ENCODE data around the gene PLEKHJ1.

PLEKHJ1 gene

GRCh38 chr19:2270423-2271233 lies 34.5 kb upstream of the PLEKHJ1 start:
- Histone ChIP-seq H3K36me3 (peaks cover 45% of the 10 kb centered on the region), H3K4me3 (ENCODE audit: low read depth in 1 of 2, low read length in 1 of 2) (peak overlapping the region; percentile 94 to 99), H3K27me3 (no peaks in the 10 kb centered on the region), H3K4me1 (ENCODE audit: control insufficient read depth in 1 of 2, insufficient read depth in 1 of 2, low read depth in 1 of 2, low read length in 1 of 2) (peaks cover 78% of the 10 kb centered on the region in 2 experiments), H3K9me3 (no peaks in the 10 kb centered on the region), H3K27ac (peak overlapping the region; percentile 99)
- TF ChIP-seq CTCF (IDR thresholded peaks at IDR 0.05), result peak; percentile 24

- Histone ChIP-seq H3K4me3 (ENCODE audit: low read depth in 1 of 2, low read length in 1 of 2) (peak overlapping the region; percentile 94 to 99), H3K27ac (peak overlapping the region; percentile 99), H3K9me3 (no peaks in the 10 kb centered on the region), H3K36me3 (peaks cover 40% of the 10 kb centered on the region), H3K4me1 (ENCODE audit: control insufficient read depth in 1 of 2, insufficient read depth in 1 of 2, low read depth in 1 of 2, low read length in 1 of 2) (peaks cover 78 to 79% of the 10 kb centered on the region in 2 experiments), H3K27me3 (no peaks in the 10 kb centered on the region)
- no peak for TF ChIP-seq CTCF (IDR thresholded peaks at IDR 0.05)
These were observed 34.0 kb upstream of the PLEKHJ1 start for GRCh38 chr19:2270157-2270422.

GRCh38 chr19:2269244-2270156 lies 33.4 kb upstream of the PLEKHJ1 start:
- peak; percentile 64 for TF ChIP-seq CTCF (IDR thresholded peaks at IDR 0.05)
- Histone ChIP-seq H3K27ac (peak overlapping the region; percentile 99), H3K4me3 (ENCODE audit: low read depth in 1 of 2, low read length in 1 of 2) (peak overlapping the region; percentile 94 to 99), H3K9me3 (no peaks in the 10 kb centered on the region), H3K27me3 (no peaks in the 10 kb centered on the region), H3K36me3 (peaks cover 35% of the 10 kb centered on the region), H3K4me1 (ENCODE audit: control insufficient read depth in 1 of 2, insufficient read depth in 1 of 2, low read depth in 1 of 2, low read length in 1 of 2) (peaks cover 78 to 79% of the 10 kb centered on the region in 2 experiments)

- peak overlapping the region; percentile 94 to 99 for H3K4me3 ChIP-seq (ENCODE audit: low read depth in 1 of 2, low read length in 1 of 2)
- H3K27me3 ChIP-seq, result no peaks in the 10 kb centered on the region
- H3K27ac ChIP-seq, result peak overlapping the region; percentile 99
- TF ChIP-seq CTCF (IDR thresholded peaks at IDR 0.05), result no peak
- no peaks in the 10 kb centered on the region for H3K9me3 ChIP-seq
- H3K4me1 ChIP-seq (ENCODE audit: control insufficient read depth in 1 of 2, insufficient read depth in 1 of 2, low read depth in 1 of 2, low read length in 1 of 2), result peaks cover 76 to 78% of the 10 kb centered on the region in 2 experiments
- H3K36me3 ChIP-seq, result peaks cover 29% of the 10 kb centered on the region
These were observed 32.7 kb upstream of the PLEKHJ1 start for GRCh38 chr19:2268861-2269243.

GRCh38 chr19:2268480-2268830 lies 32.3 kb upstream of the PLEKHJ1 start:
- Histone ChIP-seq H3K27me3 (no peaks in the 10 kb centered on the region), H3K36me3 (peaks cover 25% of the 10 kb centered on the region), H3K4me1 (ENCODE audit: control insufficient read depth in 1 of 2, insufficient read depth in 1 of 2, low read depth in 1 of 2, low read length in 1 of 2) (peaks cover 76 to 78% of the 10 kb centered on the region in 2 experiments), H3K9me3 (no peaks in the 10 kb centered on the region), H3K4me3 (ENCODE audit: low read depth in 1 of 2, low read length in 1 of 2) (peak overlapping the region; percentile 94 to 99), H3K27ac (peak overlapping the region; percentile 99)
- no peak for TF ChIP-seq CTCF (IDR thresholded peaks at IDR 0.05)
